ENCODE data around the gene SNIP1. TPM values are rescaled to one million over a fixed set of nuclear protein-coding genes. Genes with fewer than 3 reads are reported as not detected.
A peak's percentile ranks its signal among the peaks of the same experiment; 100 is the strongest.
"Not testable (repeated sequence)": the region's sequence is repeated elsewhere in the genome, so short reads cannot be mapped to it uniquely, and the experiment has no call there.

Gene SNIP1
- total RNA-seq, 1 donor from 2014 or later: 18.2 TPM

DNA sequence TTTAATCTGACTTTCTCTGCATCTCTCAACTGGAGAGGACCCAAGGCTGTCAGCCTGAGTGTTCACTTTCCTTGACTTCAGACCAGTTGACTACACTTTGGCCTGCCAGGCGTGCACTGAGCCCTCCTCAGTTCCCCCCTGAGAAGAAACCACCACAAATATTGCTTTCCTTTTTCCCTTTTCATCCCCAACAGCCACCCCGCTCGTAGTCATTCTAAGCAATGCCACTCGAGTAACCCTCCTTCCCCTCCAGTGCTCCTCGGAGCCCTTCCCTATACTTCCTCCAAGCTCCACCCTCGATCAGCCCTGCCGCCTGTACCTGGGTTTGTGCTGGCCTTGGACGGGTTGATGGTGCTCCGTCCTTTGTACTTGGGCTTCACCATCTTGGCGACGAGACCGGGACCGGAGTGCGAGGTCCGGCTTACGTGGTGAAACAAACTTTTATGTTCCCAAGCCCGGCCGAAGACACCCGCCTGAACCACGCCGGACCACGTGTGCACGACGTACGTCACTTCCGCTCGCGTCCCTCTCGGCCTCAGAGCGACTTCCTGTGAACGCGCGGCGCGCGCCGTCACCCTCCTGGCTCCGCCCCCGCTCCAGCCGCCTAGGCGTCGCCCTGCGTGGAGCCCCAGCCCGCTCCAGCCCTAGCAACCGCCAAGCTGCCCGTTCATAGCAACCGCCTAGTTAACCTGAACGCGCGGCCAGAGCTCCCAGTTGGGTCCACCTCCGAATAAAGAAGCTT, 41.5 kb upstream of the SNIP1 start, which contains the start of gene GNL2:
Gene GNL2 (minus strand): TSS at position 498 of the 742 bp plus-strand sequence. CDS start 115 bp downstream, at position 383.
- peaks cover 15% of the 10 kb centered on the region for H3K4me1 Mint-ChIP-seq (ENCODE audit: unreplicated experiment)
- no peak for TF ChIP-seq CTCF (conservative IDR thresholded peaks at IDR 0.05)
- H3K36me3 Mint-ChIP-seq: peaks cover 4% of the 10 kb centered on the region
- DNase-seq (ENCODE audit: extremely low spot score, unreplicated experiment): peak; percentile 97
- peaks cover 12% of the 10 kb centered on the region for H3K27me3 Mint-ChIP-seq
- H3K27ac Mint-ChIP-seq: peak within 1 kb of the TSS; percentile 99
- H3K9me3 Mint-ChIP-seq: no peaks in the 10 kb centered on the region
- peak within 1 kb of the TSS; percentile 100 for H3K4me3 Mint-ChIP-seq

GRCh38 chr1:37593726-37594125, 39.6 kb upstream of the SNIP1 start:
- no peak for TF ChIP-seq CTCF (conservative IDR thresholded peaks at IDR 0.05)
- no peaks in the 10 kb centered on the region for H3K9me3 Mint-ChIP-seq
- H3K4me3 Mint-ChIP-seq: peak overlapping the region; percentile 66
- H3K27ac Mint-ChIP-seq: no peak overlapping the region
- H3K27me3 Mint-ChIP-seq: peaks cover 8% of the 10 kb centered on the region
- H3K36me3 Mint-ChIP-seq: peaks cover 4% of the 10 kb centered on the region
- DNase-seq (ENCODE audit: extremely low spot score, unreplicated experiment): no peak
- H3K4me1 Mint-ChIP-seq (ENCODE audit: unreplicated experiment): peaks cover 15% of the 10 kb centered on the region

GRCh38 chr1:37588939-37589338, 34.8 kb upstream of the SNIP1 start:
- no peak for TF ChIP-seq CTCF (conservative IDR thresholded peaks at IDR 0.05)
- H3K27me3 Mint-ChIP-seq: no peaks in the 10 kb centered on the region
- H3K4me3 Mint-ChIP-seq: no peak overlapping the region
- H3K36me3 Mint-ChIP-seq: peaks cover 19% of the 10 kb centered on the region
- no peaks in the 10 kb centered on the region for H3K4me1 Mint-ChIP-seq (ENCODE audit: unreplicated experiment)
- DNase-seq (ENCODE audit: extremely low spot score, unreplicated experiment): no peak
- H3K9me3 Mint-ChIP-seq: no peaks in the 10 kb centered on the region
- H3K27ac Mint-ChIP-seq: no peak overlapping the region

DNA sequence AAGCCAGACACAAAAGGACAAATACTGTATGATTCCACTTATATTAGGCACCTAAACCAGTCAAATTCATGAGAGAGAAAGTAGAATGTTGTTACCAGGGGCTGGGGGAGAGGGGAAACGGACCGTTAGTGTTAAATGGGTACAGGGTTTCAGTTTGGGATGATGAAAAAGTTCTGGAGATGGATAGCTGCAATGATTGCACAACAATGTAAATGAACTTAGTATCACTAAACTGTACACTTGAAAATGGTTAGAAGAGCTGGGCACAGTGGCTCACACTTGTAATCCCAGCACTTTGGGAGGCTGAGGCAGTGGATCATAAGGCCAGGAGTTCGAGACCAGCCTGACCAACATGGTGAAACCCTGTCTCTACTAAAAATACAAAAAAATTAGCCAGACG, 30.5 kb upstream of the SNIP1 start:
- not testable (repeated sequence) for H3K9me3 Mint-ChIP-seq; H3K27ac Mint-ChIP-seq; H3K4me3 Mint-ChIP-seq; H3K4me1 Mint-ChIP-seq (ENCODE audit: unreplicated experiment); H3K27me3 Mint-ChIP-seq; DNase-seq (ENCODE audit: extremely low spot score, unreplicated experiment)
- peaks cover 28% of the 10 kb centered on the region for H3K36me3 Mint-ChIP-seq

DNA sequence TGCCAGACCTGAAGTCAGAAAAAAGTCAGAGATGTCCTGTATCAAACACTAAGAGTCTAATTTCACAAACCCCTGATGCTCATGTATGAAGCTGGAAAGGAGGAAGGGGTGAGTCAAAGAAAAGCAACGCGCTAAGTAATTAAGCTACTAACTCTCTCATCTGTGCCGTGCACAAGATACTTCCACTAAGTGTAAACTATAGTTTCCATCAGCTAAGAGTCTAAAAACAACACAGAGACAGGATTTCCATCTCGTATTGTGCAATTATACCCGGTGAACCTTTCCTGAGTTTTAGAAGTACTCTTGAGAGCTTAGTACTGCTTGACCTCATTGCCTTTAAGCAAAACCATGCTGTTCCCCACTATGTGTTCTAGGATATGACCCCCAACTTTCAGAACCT, 21.6 kb upstream of the SNIP1 start:
- Mint-ChIP-seq H3K9me3 (no peaks in the 10 kb centered on the region), H3K4me1 (ENCODE audit: unreplicated experiment) (no peaks in the 10 kb centered on the region), H3K27ac (no peak overlapping the region), H3K4me3 (no peak overlapping the region), H3K27me3 (no peaks in the 10 kb centered on the region), H3K36me3 (peaks cover 34% of the 10 kb centered on the region)
- no peak for TF ChIP-seq CTCF (conservative IDR thresholded peaks at IDR 0.05)
- no peak for DNase-seq (ENCODE audit: extremely low spot score, unreplicated experiment)

GRCh38 chr1:37574834-37575480, 20.9 kb upstream of the SNIP1 start:
- Mint-ChIP-seq H3K9me3 (no peaks in the 10 kb centered on the region), H3K27me3 (no peaks in the 10 kb centered on the region), H3K36me3 (peaks cover 36% of the 10 kb centered on the region)

More at GRCh38 chr1:37574834-37575480, 20.9 kb upstream of the SNIP1 start:
- Mint-ChIP-seq H3K4me3 (no peak overlapping the region), H3K27ac (no peak overlapping the region), H3K4me1 (ENCODE audit: unreplicated experiment) (no peaks in the 10 kb centered on the region)
- TF ChIP-seq CTCF (conservative IDR thresholded peaks at IDR 0.05): no peak
- DNase-seq (ENCODE audit: extremely low spot score, unreplicated experiment): no peak

All from type B pancreatic cell (in vitro differentiated cells).